WTC11 (cell line): ENCODE data around the gene COL5A1. TPM values are rescaled to one million over a fixed set of nuclear protein-coding genes. Genes with fewer than 3 reads are reported as not detected.

Experiments
- ATAC-seq: fragments of 200-7000 bp; cut with Tn5 transposase; 2 replicates; pipeline ENCODE4 v1.10.0; 2021; ENCODE audit warnings: mild to moderate bottlenecking, moderate library complexity
- CTCF ChIA-PET: fragments of 300-600 bp; sonication (Branson Sonifier 250); formaldehyde crosslinking; loops from one replicate; lab custom pipeline; 2021; ENCODE audit warnings: antibody characterized with exemption; lab: Charles Lee
- POLR2A ChIA-PET: fragments of 350-600 bp; sonication (Branson Sonifier 250); formaldehyde crosslinking; loops from one replicate; lab custom pipeline; 2021; ENCODE audit warnings: antibody characterized with exemption; lab: Charles Lee
- DNase-seq: peaks from one replicate; pipeline ENCODE4 v3.0.0; 2021; ENCODE audit warnings: low spot score
- H3K27ac Mint-ChIP-seq: 2 replicates; pipeline ENCODE4 v1.8.0; 2021; ENCODE audit warnings: mixed read lengths
- H3K27me3 Mint-ChIP-seq: 2 replicates; pipeline ENCODE4 v1.8.0; 2021; ENCODE audit warnings: low read depth, mild to moderate bottlenecking, moderate library complexity, mixed read lengths
- H3K36me3 Mint-ChIP-seq: 2 replicates; pipeline ENCODE4 v1.8.0; 2021; ENCODE audit warnings: mixed read lengths
- H3K4me1 Mint-ChIP-seq: 2 replicates; pipeline ENCODE4 v1.8.0; 2022; ENCODE audit warnings: mixed read lengths
- H3K4me3 Mint-ChIP-seq: 2 replicates; pipeline ENCODE4 v1.8.0; 2021; ENCODE audit warnings: mild to moderate bottlenecking, moderate library complexity, mixed read lengths
- H3K9me3 Mint-ChIP-seq: 2 replicates; pipeline ENCODE4 v1.8.0; 2021; ENCODE audit warnings: mixed read lengths
- ATF1 ChIP-seq: sonication (generic); formaldehyde crosslinking; IDR thresholded peaks from 2 replicates; pipeline ENCODE4 v1.8.1; 2023; ENCODE audit warnings: mild to moderate bottlenecking, moderate library complexity, missing genetic modification reagents
- EMX1 ChIP-seq: fragments of 250-450 bp; sonication (Bioruptor Pico); IDR thresholded peaks from 2 replicates; pipeline ENCODE4 v1.8.0; 2021; ENCODE audit warnings: mild to moderate bottlenecking
- FOXJ3 ChIP-seq: sonication (generic); formaldehyde crosslinking; IDR thresholded peaks from 2 replicates; pipeline ENCODE4 v1.9.0; 2021; ENCODE audit warnings: missing genetic modification reagents, mild to moderate bottlenecking, borderline replicate concordance
- HMGA2 ChIP-seq: fragments of 250-450 bp; sonication (Bioruptor Pico); IDR thresholded peaks from 2 replicates; pipeline ENCODE4 v1.4.0; 2021; ENCODE audit warnings: mild to moderate bottlenecking, moderate library complexity
- NFATC4 ChIP-seq: fragments of 250-450 bp; sonication (Bioruptor Pico); IDR thresholded peaks from 2 replicates; pipeline ENCODE4 v1.9.0; 2021; ENCODE audit warnings: mild to moderate bottlenecking
- NFE2L1 ChIP-seq: sonication (generic); formaldehyde crosslinking; IDR thresholded peaks from 2 replicates; pipeline ENCODE4 v1.8.1; 2023; ENCODE audit warnings: missing genetic modification reagents
- NR2C2 ChIP-seq: sonication (generic); formaldehyde crosslinking; IDR thresholded peaks from 2 replicates; pipeline ENCODE4 v1.8.0; 2022; ENCODE audit warnings: mild to moderate bottlenecking, missing genetic modification reagents
- TEAD4 ChIP-seq: sonication (generic); formaldehyde crosslinking; IDR thresholded peaks from 2 replicates; pipeline ENCODE4 v1.8.0; 2022; ENCODE audit warnings: mild to moderate bottlenecking, missing genetic modification reagents
- ZNF263 ChIP-seq: sonication (generic); formaldehyde crosslinking; IDR thresholded peaks from 2 replicates; pipeline ENCODE4 v1.8.1; 2022; ENCODE audit warnings: low read depth, mild to moderate bottlenecking, moderate library complexity, missing genetic modification reagents
- total RNA-seq: library from RNA; stranded (reverse); gene quantifications from 3 replicates; pipeline ENCODE4 v1.2.3, GENCODE V29; 2021
- TF ChIP-seq, protein P1 (sequence below): sonication (generic); formaldehyde crosslinking; IDR thresholded peaks from 2 replicates; pipeline ENCODE4 v1.8.0; 2022; ENCODE audit warnings: mild to moderate bottlenecking, missing genetic modification reagents
- TF ChIP-seq, protein P2 (sequence below): sonication (generic); formaldehyde crosslinking; IDR thresholded peaks from 2 replicates; pipeline ENCODE4 v1.8.1; 2023; ENCODE audit warnings: mild to moderate bottlenecking, missing genetic modification reagents, moderate library complexity
- TF ChIP-seq, protein P3 (sequence below): fragments of 200-600 bp; IDR thresholded peaks from 2 replicates; pipeline ENCODE4 v1.8.0; 2022; ENCODE audit warnings: antibody characterized with exemption
- TF ChIP-seq, protein P4 (sequence below): fragments of 250-450 bp; sonication (Bioruptor Pico); IDR thresholded peaks from 2 replicates; pipeline ENCODE4 v1.9.0; 2021; ENCODE audit warnings: mild to moderate bottlenecking
- TF ChIP-seq, protein P5 (sequence below): sonication (generic); formaldehyde crosslinking; IDR thresholded peaks from 2 replicates; pipeline ENCODE4 v1.8.0; 2022; ENCODE audit warnings: mild to moderate bottlenecking, missing genetic modification reagents
- TF ChIP-seq, protein P6 (sequence below): sonication (generic); formaldehyde crosslinking; IDR thresholded peaks from 2 replicates; pipeline ENCODE4 v1.8.1; 2022; ENCODE audit warnings: low read depth, mild to moderate bottlenecking, moderate library complexity, missing genetic modification reagents, borderline replicate concordance

COL5A1 gene
- total RNA-seq, 1 experiment from 2014 or later, result 13.5 TPM

DNA sequence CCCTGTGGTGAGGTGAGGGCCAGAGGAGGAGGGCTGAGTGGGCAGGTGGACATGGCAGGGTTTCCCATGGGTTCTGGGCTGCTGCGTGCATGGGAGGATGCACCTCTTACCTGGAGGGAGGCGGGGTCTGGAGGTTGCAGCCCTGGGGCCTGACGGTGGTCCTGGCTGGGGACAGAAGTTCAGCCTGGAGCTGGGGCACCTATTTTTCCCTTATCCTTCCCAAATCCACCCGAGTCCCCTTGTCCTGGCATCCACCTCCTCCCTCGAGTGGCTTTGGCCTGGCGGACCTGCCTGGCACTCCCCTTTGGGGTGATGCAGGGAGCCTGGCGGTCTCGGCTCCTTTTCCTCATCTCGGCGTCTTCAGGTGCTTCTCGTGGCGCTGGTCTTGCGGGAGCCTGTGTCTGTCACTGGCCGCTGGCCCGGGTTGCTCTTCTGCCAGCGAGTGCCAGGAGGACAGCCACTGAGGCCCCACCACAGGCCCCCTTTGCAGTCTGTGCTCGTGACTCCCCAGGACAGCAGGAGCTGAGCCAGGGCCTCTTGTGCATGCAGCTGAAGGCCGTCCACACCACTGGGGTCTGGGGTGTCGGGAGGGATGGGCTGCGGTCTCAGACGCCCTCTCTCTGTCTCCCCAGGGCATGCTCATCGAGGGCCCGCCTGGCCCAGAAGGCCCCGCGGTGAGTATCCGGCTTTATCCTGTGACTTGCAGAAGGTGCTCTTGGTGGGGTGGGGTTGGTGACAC lies 96.4 kb downstream of the COL5A1 start:
- Mint-ChIP-seq H3K27ac (no peak overlapping the region), H3K36me3 (no peaks in the 10 kb centered on the region)
- POLR2A ChIA-PET, result no interaction called here

GRCh38 chr9:134738869-134739659 lies 97.5 kb downstream of the COL5A1 start:
- POLR2A ChIA-PET, result no interaction called here
- peaks cover 7% of the 10 kb centered on the region for H3K4me1 Mint-ChIP-seq
- H3K9me3 Mint-ChIP-seq, result no peaks in the 10 kb centered on the region
- no peaks in the 10 kb centered on the region for H3K27me3 Mint-ChIP-seq
- peak overlapping the region; percentile 58 for H3K27ac Mint-ChIP-seq
- ATAC-seq, result peak; percentile 88
- TF ChIP-seq ATF1 (CRISPR knock-in tag) (no peak), TEAD4 (CRISPR knock-in tag) (no peak)
- TF ChIP-seq, protein P1, sequence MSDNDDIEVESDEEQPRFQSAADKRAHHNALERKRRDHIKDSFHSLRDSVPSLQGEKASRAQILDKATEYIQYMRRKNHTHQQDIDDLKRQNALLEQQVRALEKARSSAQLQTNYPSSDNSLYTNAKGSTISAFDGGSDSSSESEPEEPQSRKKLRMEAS (CRISPR knock-in tag), result 0 out of 2 replicates have a peak, but pooled peaks have one; percentile 42
- TF ChIP-seq, protein P2, sequence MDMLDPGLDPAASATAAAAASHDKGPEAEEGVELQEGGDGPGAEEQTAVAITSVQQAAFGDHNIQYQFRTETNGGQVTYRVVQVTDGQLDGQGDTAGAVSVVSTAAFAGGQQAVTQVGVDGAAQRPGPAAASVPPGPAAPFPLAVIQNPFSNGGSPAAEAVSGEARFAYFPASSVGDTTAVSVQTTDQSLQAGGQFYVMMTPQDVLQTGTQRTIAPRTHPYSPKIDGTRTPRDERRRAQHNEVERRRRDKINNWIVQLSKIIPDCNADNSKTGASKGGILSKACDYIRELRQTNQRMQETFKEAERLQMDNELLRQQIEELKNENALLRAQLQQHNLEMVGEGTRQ (CRISPR knock-in tag), result no peak
- TF ChIP-seq, protein P3, sequence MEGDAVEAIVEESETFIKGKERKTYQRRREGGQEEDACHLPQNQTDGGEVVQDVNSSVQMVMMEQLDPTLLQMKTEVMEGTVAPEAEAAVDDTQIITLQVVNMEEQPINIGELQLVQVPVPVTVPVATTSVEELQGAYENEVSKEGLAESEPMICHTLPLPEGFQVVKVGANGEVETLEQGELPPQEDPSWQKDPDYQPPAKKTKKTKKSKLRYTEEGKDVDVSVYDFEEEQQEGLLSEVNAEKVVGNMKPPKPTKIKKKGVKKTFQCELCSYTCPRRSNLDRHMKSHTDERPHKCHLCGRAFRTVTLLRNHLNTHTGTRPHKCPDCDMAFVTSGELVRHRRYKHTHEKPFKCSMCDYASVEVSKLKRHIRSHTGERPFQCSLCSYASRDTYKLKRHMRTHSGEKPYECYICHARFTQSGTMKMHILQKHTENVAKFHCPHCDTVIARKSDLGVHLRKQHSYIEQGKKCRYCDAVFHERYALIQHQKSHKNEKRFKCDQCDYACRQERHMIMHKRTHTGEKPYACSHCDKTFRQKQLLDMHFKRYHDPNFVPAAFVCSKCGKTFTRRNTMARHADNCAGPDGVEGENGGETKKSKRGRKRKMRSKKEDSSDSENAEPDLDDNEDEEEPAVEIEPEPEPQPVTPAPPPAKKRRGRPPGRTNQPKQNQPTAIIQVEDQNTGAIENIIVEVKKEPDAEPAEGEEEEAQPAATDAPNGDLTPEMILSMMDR, result peak; percentile 86
- no peak overlapping the region for H3K4me3 Mint-ChIP-seq
- CTCF ChIA-PET, result interaction anchor here (0.6 to 2.7 kb wide), 19 partner anchors 11 to 294 kb away, joined by 3 to 33 read pairs (median 4); no protein-coding TSS in a partner anchor
- DNase-seq, result peak; percentile 83
- no peaks in the 10 kb centered on the region for H3K36me3 Mint-ChIP-seq

More for the DNA sequence above, 96.4 kb downstream of the COL5A1 start:
- CTCF ChIA-PET, result interaction anchor here (1.2 to 2.7 kb wide), 2 partner anchors 40 to 74 kb away, joined by 3 to 33 read pairs; no protein-coding TSS in a partner anchor
- H3K4me3 Mint-ChIP-seq, result no peak overlapping the region
- ATAC-seq (no peak), DNase-seq (no peak)
- TF ChIP-seq NR2C2 (CRISPR knock-in tag) (no peak), ZNF263 (CRISPR knock-in tag) (no peak), NFATC4 (CRISPR knock-in tag) (no peak), FOXJ3 (CRISPR knock-in tag) (no peak)
- H3K4me1 Mint-ChIP-seq, result peaks cover 7% of the 10 kb centered on the region
- no peaks in the 10 kb centered on the region for H3K9me3 Mint-ChIP-seq
- no peaks in the 10 kb centered on the region for H3K27me3 Mint-ChIP-seq

DNA sequence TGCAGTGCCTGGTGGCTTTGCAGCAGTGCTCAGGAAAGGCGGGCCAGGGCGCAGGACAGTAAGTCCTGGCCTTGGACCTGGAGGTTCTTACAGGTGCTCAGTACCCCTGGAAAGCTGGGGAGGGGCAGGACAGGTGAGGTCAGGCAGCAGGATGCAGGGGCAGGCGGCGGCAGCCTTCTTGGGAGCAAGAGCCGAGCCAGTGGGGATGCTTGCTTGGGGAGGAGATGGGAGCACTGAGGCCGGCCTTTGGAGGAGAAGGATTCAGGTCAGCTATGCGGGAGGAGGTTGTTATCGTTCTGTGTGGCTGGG lies 98.0 kb downstream of the COL5A1 start:
- peaks cover 7% of the 10 kb centered on the region for H3K4me1 Mint-ChIP-seq
- ChIA-PET CTCF (interaction anchor here (0.9 to 2.7 kb wide), 18 partner anchors 12 to 293 kb away, joined by 3 to 33 read pairs (median 4); no protein-coding TSS in a partner anchor), POLR2A (no interaction called here)
- no peaks in the 10 kb centered on the region for H3K36me3 Mint-ChIP-seq
- ATAC-seq, result no peak
- H3K4me3 Mint-ChIP-seq, result no peak overlapping the region
- TF ChIP-seq, protein P4, sequence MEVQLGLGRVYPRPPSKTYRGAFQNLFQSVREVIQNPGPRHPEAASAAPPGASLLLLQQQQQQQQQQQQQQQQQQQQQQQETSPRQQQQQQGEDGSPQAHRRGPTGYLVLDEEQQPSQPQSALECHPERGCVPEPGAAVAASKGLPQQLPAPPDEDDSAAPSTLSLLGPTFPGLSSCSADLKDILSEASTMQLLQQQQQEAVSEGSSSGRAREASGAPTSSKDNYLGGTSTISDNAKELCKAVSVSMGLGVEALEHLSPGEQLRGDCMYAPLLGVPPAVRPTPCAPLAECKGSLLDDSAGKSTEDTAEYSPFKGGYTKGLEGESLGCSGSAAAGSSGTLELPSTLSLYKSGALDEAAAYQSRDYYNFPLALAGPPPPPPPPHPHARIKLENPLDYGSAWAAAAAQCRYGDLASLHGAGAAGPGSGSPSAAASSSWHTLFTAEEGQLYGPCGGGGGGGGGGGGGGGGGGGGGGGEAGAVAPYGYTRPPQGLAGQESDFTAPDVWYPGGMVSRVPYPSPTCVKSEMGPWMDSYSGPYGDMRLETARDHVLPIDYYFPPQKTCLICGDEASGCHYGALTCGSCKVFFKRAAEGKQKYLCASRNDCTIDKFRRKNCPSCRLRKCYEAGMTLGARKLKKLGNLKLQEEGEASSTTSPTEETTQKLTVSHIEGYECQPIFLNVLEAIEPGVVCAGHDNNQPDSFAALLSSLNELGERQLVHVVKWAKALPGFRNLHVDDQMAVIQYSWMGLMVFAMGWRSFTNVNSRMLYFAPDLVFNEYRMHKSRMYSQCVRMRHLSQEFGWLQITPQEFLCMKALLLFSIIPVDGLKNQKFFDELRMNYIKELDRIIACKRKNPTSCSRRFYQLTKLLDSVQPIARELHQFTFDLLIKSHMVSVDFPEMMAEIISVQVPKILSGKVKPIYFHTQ (CRISPR knock-in tag), result no peak
- TF ChIP-seq EMX1 (CRISPR knock-in tag) (no peak), NFE2L1 (CRISPR knock-in tag) (no peak), HMGA2 (CRISPR knock-in tag) (no peak)
- TF ChIP-seq, protein P5, sequence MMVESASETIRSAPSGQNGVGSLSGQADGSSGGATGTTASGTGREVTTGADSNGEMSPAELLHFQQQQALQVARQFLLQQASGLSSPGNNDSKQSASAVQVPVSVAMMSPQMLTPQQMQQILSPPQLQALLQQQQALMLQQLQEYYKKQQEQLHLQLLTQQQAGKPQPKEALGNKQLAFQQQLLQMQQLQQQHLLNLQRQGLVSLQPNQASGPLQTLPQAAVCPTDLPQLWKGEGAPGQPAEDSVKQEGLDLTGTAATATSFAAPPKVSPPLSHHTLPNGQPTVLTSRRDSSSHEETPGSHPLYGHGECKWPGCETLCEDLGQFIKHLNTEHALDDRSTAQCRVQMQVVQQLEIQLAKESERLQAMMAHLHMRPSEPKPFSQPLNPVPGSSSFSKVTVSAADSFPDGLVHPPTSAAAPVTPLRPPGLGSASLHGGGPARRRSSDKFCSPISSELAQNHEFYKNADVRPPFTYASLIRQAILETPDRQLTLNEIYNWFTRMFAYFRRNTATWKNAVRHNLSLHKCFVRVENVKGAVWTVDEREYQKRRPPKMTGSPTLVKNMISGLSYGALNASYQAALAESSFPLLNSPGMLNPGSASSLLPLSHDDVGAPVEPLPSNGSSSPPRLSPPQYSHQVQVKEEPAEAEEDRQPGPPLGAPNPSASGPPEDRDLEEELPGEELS (CRISPR knock-in tag), result no peak
- TF ChIP-seq, protein P6, sequence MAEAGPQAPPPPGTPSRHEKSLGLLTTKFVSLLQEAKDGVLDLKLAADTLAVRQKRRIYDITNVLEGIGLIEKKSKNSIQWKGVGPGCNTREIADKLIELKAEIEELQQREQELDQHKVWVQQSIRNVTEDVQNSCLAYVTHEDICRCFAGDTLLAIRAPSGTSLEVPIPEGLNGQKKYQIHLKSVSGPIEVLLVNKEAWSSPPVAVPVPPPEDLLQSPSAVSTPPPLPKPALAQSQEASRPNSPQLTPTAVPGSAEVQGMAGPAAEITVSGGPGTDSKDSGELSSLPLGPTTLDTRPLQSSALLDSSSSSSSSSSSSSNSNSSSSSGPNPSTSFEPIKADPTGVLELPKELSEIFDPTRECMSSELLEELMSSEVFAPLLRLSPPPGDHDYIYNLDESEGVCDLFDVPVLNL, result no peak
- H3K9me3 Mint-ChIP-seq, result no peaks in the 10 kb centered on the region
- H3K27ac Mint-ChIP-seq, result peak overlapping the region; percentile 58; the same call in 1 of the 2 replicates
- H3K27me3 Mint-ChIP-seq, result no peaks in the 10 kb centered on the region
- DNase-seq, result no peak
